ENCODE results near the gene CLEC2D.
"Not testable (repeated sequence)": the region's sequence is repeated elsewhere in the genome, so short reads cannot be mapped to it uniquely, and the experiment has no call there.

The CLEC2D gene

DNA sequence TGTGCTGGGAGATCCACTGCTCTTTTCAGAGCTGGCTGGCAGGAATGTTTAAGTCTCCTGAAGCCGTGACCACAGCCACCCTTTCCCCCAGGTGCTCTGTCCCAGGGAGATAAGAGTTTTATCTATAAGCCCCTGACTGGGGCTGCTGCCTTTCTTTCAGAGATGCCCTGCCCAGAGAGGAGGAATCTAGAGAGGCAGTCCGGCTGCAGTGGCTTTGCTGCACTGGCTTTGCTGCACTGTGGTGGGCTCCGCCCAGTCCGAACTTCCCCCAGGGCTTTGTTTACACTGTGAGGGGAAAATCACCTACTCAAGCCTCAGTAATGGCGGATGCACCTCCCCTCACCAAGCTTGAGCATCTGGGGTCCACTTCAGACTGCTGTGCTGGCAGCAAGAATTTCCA is 15.9 kb downstream of the CLEC2D start:
- H3K9me3 ChIP-seq (ENCODE audit: control insufficient read depth, insufficient read depth, low read length); H3K27ac ChIP-seq (ENCODE audit: low read depth, low read length); H3K27me3 ChIP-seq (ENCODE audit: control insufficient read depth, insufficient read depth, low read length); H3K4me1 ChIP-seq (ENCODE audit: control insufficient read depth, insufficient read depth, low read length); H3K4me3 ChIP-seq (ENCODE audit: low read depth, low read length); H3K9ac ChIP-seq (ENCODE audit: low read depth, low read length): not testable (repeated sequence)
- peaks cover 20% of the 10 kb centered on the region; the same call in 1 of the 2 replicates for H3K36me3 ChIP-seq (ENCODE audit: control insufficient read depth, insufficient read depth, low read length)

- peaks cover 22% of the 10 kb centered on the region; the same call in 1 of the 2 replicates for H3K36me3 ChIP-seq (ENCODE audit: control insufficient read depth, insufficient read depth, low read length)
- no peaks in the 10 kb centered on the region for H3K9me3 ChIP-seq (ENCODE audit: control insufficient read depth, insufficient read depth, low read length)
- H3K27me3 ChIP-seq (ENCODE audit: control insufficient read depth, insufficient read depth, low read length): no peaks in the 10 kb centered on the region
These were observed 16.4 kb downstream of the CLEC2D start for GRCh38 chr12:9685915-9686314.

GRCh38 chr12:9687228-9687627 is 17.7 kb downstream of the CLEC2D start:
- H3K27me3 ChIP-seq (ENCODE audit: control insufficient read depth, insufficient read depth, low read length): no peaks in the 10 kb centered on the region
- no peak overlapping the region for H3K4me3 ChIP-seq (ENCODE audit: low read depth, low read length)
- H3K4me1 ChIP-seq (ENCODE audit: control insufficient read depth, insufficient read depth, low read length): peaks cover 4% of the 10 kb centered on the region; the same call in 1 of the 2 replicates
- H3K27ac ChIP-seq (ENCODE audit: low read depth, low read length): no peak overlapping the region
- peaks cover 20% of the 10 kb centered on the region; the same call in 1 of the 2 replicates for H3K36me3 ChIP-seq (ENCODE audit: control insufficient read depth, insufficient read depth, low read length)
- H3K9me3 ChIP-seq (ENCODE audit: control insufficient read depth, insufficient read depth, low read length): no peaks in the 10 kb centered on the region
- no peak overlapping the region for H3K9ac ChIP-seq (ENCODE audit: low read depth, low read length)

More at GRCh38 chr12:9685915-9686314, 16.4 kb downstream of the CLEC2D start:
- no peak overlapping the region for H3K27ac ChIP-seq (ENCODE audit: low read depth, low read length)
- no peak overlapping the region for H3K4me3 ChIP-seq (ENCODE audit: low read depth, low read length)
- peaks cover 4% of the 10 kb centered on the region; the same call in 1 of the 2 replicates for H3K4me1 ChIP-seq (ENCODE audit: control insufficient read depth, insufficient read depth, low read length)
- H3K9ac ChIP-seq (ENCODE audit: low read depth, low read length): no peak overlapping the region

DNA sequence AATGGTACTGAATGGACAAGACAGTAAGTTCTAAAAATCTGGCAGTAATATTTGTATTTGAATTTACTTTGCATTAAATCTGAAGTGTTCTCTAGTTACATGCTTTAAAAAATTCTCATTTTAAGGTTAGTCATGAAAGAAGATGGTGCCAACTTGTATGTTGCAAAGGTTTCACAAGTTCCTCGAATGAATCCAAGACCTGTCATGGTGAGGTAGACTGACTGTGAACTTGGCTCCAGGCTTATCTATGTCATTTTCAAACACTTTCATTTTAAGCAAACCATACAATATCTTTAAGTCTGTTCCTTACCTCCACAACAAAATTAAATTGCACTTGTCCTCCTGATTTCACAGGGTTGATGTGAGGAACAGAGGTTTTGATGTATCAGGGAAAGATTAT is 23.4 kb downstream of the CLEC2D start:
- H3K9me3 ChIP-seq (ENCODE audit: control insufficient read depth, insufficient read depth, low read length): peaks cover 6% of the 10 kb centered on the region; the same call in 1 of the 2 replicates
- no peaks in the 10 kb centered on the region for H3K27me3 ChIP-seq (ENCODE audit: control insufficient read depth, insufficient read depth, low read length)
- H3K36me3 ChIP-seq (ENCODE audit: control insufficient read depth, insufficient read depth, low read length): peaks cover 39% of the 10 kb centered on the region
- no peak overlapping the region for H3K27ac ChIP-seq (ENCODE audit: low read depth, low read length)
- no peaks in the 10 kb centered on the region for H3K4me1 ChIP-seq (ENCODE audit: control insufficient read depth, insufficient read depth, low read length)
- no peak overlapping the region for H3K9ac ChIP-seq (ENCODE audit: low read depth, low read length)
- H3K4me3 ChIP-seq (ENCODE audit: low read depth, low read length): no peak overlapping the region

DNA sequence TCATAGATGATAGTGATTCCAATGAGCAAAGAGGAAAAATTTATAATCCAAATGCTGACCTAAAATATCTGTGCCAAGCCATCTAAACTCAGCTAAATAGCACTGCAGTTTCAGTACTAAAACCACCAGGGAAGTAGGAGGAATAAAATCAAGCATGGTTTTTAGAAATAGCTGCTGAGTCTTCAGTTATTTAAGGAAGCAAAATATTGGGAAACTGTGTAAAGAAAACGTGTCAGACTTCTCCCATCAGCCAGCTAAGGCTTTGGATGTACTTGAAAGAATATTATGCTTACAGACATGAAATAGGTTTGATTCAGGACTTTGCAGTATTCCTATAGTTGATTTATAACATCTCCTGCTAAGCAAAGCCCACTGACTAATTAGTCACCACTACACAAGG is 24.7 kb downstream of the CLEC2D start:
- Histone ChIP-seq H3K9me3 (ENCODE audit: control insufficient read depth, insufficient read depth, low read length) (peaks cover 12% of the 10 kb centered on the region; the same call in 1 of the 2 replicates), H3K27me3 (ENCODE audit: control insufficient read depth, insufficient read depth, low read length) (no peaks in the 10 kb centered on the region), H3K36me3 (ENCODE audit: control insufficient read depth, insufficient read depth, low read length) (peaks cover 28% of the 10 kb centered on the region), H3K9ac (ENCODE audit: low read depth, low read length) (no peak overlapping the region), H3K27ac (ENCODE audit: low read depth, low read length) (no peak overlapping the region), H3K4me3 (ENCODE audit: low read depth, low read length) (no peak overlapping the region), H3K4me1 (ENCODE audit: control insufficient read depth, insufficient read depth, low read length) (no peaks in the 10 kb centered on the region)

DNA sequence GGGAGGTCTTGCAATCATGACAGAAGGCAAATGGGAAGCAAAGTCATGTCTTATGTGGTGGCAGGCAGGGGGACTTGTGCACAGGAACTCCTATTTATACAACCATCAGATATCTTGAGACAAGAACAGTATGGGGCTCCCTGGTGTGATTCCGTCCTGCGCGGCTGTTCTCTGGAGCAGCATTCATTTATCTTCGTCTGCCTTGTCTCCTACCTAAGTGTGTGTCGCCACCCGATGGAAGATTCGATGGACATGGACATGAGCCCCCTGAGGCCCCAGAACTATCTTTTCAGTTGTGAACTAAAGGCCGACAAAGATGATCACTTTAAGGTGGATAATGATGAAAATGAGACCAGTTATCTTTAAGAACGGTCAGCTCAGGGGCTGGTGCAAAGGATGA is 25.6 kb downstream of the CLEC2D start:
- H3K4me3 ChIP-seq (ENCODE audit: low read depth, low read length); H3K4me1 ChIP-seq (ENCODE audit: control insufficient read depth, insufficient read depth, low read length); H3K27me3 ChIP-seq (ENCODE audit: control insufficient read depth, insufficient read depth, low read length); H3K9ac ChIP-seq (ENCODE audit: low read depth, low read length); H3K27ac ChIP-seq (ENCODE audit: low read depth, low read length): not testable (repeated sequence)
- H3K9me3 ChIP-seq (ENCODE audit: control insufficient read depth, insufficient read depth, low read length): peaks cover 12% of the 10 kb centered on the region; the same call in 1 of the 2 replicates
- peaks cover 26% of the 10 kb centered on the region for H3K36me3 ChIP-seq (ENCODE audit: control insufficient read depth, insufficient read depth, low read length)

- H3K27me3 ChIP-seq (ENCODE audit: control insufficient read depth, insufficient read depth, low read length); H3K9ac ChIP-seq (ENCODE audit: low read depth, low read length); H3K4me3 ChIP-seq (ENCODE audit: low read depth, low read length); H3K27ac ChIP-seq (ENCODE audit: low read depth, low read length); H3K4me1 ChIP-seq (ENCODE audit: control insufficient read depth, insufficient read depth, low read length): not testable (repeated sequence)
- peaks cover 21% of the 10 kb centered on the region for H3K36me3 ChIP-seq (ENCODE audit: control insufficient read depth, insufficient read depth, low read length)
- H3K9me3 ChIP-seq (ENCODE audit: control insufficient read depth, insufficient read depth, low read length): peaks cover 12% of the 10 kb centered on the region; the same call in 1 of the 2 replicates
These were observed 26.1 kb downstream of the CLEC2D start for GRCh38 chr12:9695661-9696060.

DNA sequence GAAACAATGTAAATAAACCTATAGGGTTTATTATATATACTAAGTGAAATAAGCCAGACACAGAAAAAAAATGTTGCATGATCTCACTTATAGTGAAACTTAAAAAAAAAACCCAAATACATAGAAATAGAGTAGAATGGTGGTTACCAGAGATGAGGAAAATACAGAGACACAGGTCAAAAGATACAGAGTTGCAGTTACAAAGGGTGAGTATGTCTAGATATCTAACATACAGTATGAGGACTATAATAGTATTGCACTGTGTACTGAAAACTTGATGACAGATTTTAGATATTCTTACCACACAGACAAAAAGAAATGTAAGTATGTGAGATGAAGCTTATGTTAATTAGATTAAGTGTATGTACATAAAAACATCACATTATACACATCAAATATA is 28.1 kb downstream of the CLEC2D start:
- Histone ChIP-seq H3K9me3 (ENCODE audit: control insufficient read depth, insufficient read depth, low read length) (peaks cover 12% of the 10 kb centered on the region; the same call in 1 of the 2 replicates), H3K4me1 (ENCODE audit: control insufficient read depth, insufficient read depth, low read length) (no peaks in the 10 kb centered on the region), H3K36me3 (ENCODE audit: control insufficient read depth, insufficient read depth, low read length) (peaks cover 21% of the 10 kb centered on the region), H3K27ac (ENCODE audit: low read depth, low read length) (no peak overlapping the region), H3K9ac (ENCODE audit: low read depth, low read length) (no peak overlapping the region), H3K27me3 (ENCODE audit: control insufficient read depth, insufficient read depth, low read length) (no peaks in the 10 kb centered on the region), H3K4me3 (ENCODE audit: low read depth, low read length) (no peak overlapping the region)

- H3K9me3 ChIP-seq (ENCODE audit: control insufficient read depth, insufficient read depth, low read length): peaks cover 12% of the 10 kb centered on the region; the same call in 1 of the 2 replicates
These were observed 29.2 kb downstream of the CLEC2D start for GRCh38 chr12:9698681-9699080.

GRCh38 chr12:9699269-9699897 is 29.9 kb downstream of the CLEC2D start:
- Histone ChIP-seq H3K4me1 (ENCODE audit: control insufficient read depth, insufficient read depth, low read length) (no peaks in the 10 kb centered on the region), H3K9ac (ENCODE audit: low read depth, low read length) (no peak overlapping the region), H3K27me3 (ENCODE audit: control insufficient read depth, insufficient read depth, low read length) (no peaks in the 10 kb centered on the region), H3K27ac (ENCODE audit: low read depth, low read length) (no peak overlapping the region), H3K9me3 (ENCODE audit: control insufficient read depth, insufficient read depth, low read length) (peaks cover 12% of the 10 kb centered on the region; the same call in 1 of the 2 replicates), H3K36me3 (ENCODE audit: control insufficient read depth, insufficient read depth, low read length) (peaks cover 7% of the 10 kb centered on the region; the same call in 1 of the 2 replicates), H3K4me3 (ENCODE audit: low read depth, low read length) (no peak overlapping the region)

More at GRCh38 chr12:9698681-9699080, 29.2 kb downstream of the CLEC2D start:
- no peaks in the 10 kb centered on the region for H3K27me3 ChIP-seq (ENCODE audit: control insufficient read depth, insufficient read depth, low read length)
- H3K4me1 ChIP-seq (ENCODE audit: control insufficient read depth, insufficient read depth, low read length): no peaks in the 10 kb centered on the region
- H3K27ac ChIP-seq (ENCODE audit: low read depth, low read length): no peak overlapping the region
- H3K4me3 ChIP-seq (ENCODE audit: low read depth, low read length): no peak overlapping the region
- H3K36me3 ChIP-seq (ENCODE audit: control insufficient read depth, insufficient read depth, low read length): peaks cover 11% of the 10 kb centered on the region; the same call in 1 of the 2 replicates
- H3K9ac ChIP-seq (ENCODE audit: low read depth, low read length): no peak overlapping the region

GRCh38 chr12:9699898-9700605 is 30.5 kb downstream of the CLEC2D start:
- peaks cover under 1% of the 10 kb centered on the region; the same call in 1 of the 2 replicates for H3K36me3 ChIP-seq (ENCODE audit: control insufficient read depth, insufficient read depth, low read length)
- no peaks in the 10 kb centered on the region for H3K27me3 ChIP-seq (ENCODE audit: control insufficient read depth, insufficient read depth, low read length)
- H3K4me1 ChIP-seq (ENCODE audit: control insufficient read depth, insufficient read depth, low read length): no peaks in the 10 kb centered on the region
- H3K4me3 ChIP-seq (ENCODE audit: low read depth, low read length): no peak overlapping the region
- H3K9me3 ChIP-seq (ENCODE audit: control insufficient read depth, insufficient read depth, low read length): peaks cover 12% of the 10 kb centered on the region; the same call in 1 of the 2 replicates
- H3K27ac ChIP-seq (ENCODE audit: low read depth, low read length): no peak overlapping the region
- H3K9ac ChIP-seq (ENCODE audit: low read depth, low read length): no peak overlapping the region

All from HUES48 (cell line).